Measurements from ENCODE around the gene SIPA1. TPM values are rescaled to one million over a fixed set of nuclear protein-coding genes. Genes with fewer than 3 reads are reported as not detected.

Gene SIPA1
- total RNA-seq, 1 experiment from 2014 or later: 86.9 TPM

- no peak for DNase-seq (ENCODE audit: low read depth, low spot score)
- ChIA-PET POLR2A (interaction anchor here (0.6 kb wide), 2 partner anchors 18 to 106 kb away, joined by 5 read pairs; no protein-coding TSS in a partner anchor), CTCF (interaction anchor here (0.6 kb wide), 1 partner anchor 1226 kb away, joined by 3 read pairs; no protein-coding TSS in a partner anchor)
- H3K27ac ChIP-seq (ENCODE audit: low read length): peak overlapping the region; percentile 92; the same call in 1 of the 2 replicates
- peaks cover 33% of the 10 kb centered on the region for H3K4me1 ChIP-seq (ENCODE audit: control insufficient read depth, insufficient read depth, low read length)
- intact Hi-C loops (cut with micrococcal nuclease; ENCODE audit: unreplicated experiment): no loop called here
- H3K36me3 ChIP-seq (ENCODE audit: control insufficient read depth, insufficient read depth, low read length): peaks cover 4% of the 10 kb centered on the region; the same call in 1 of the 2 replicates
- TF ChIP-seq CTCF (IDR thresholded peaks at IDR 0.05): no peak
- H3K27me3 ChIP-seq (ENCODE audit: control insufficient read depth, insufficient read depth, low read length): no peaks in the 10 kb centered on the region
- H3K9me3 ChIP-seq (ENCODE audit: control insufficient read depth, insufficient read depth, low read depth, low read length): no peaks in the 10 kb centered on the region
- H3K4me3 ChIP-seq (ENCODE audit: low read depth in 2 of 2, low read length in 2 of 2): peak overlapping the region; percentile 60 to 95
- ATAC-seq: no peak
- in situ Hi-C loops (cut with HindIII; ENCODE audit: low pct_unique_long_range_greater_than_20kb, low sequenced_read_pairs): no loop called here
- no TSS peak for BruUV-seq (replicated peaks)
Measured at GRCh38 chr11:65611028-65611757, 26.7 kb upstream of the SIPA1 start.

- Histone ChIP-seq H3K4me1 (ENCODE audit: control insufficient read depth, insufficient read depth, low read length) (peaks cover 38% of the 10 kb centered on the region), H3K27me3 (ENCODE audit: control insufficient read depth, insufficient read depth, low read length) (no peaks in the 10 kb centered on the region), H3K27ac (ENCODE audit: low read length) (peak overlapping the region; percentile 92), H3K36me3 (ENCODE audit: control insufficient read depth, insufficient read depth, low read length) (no peaks in the 10 kb centered on the region; the same call in 1 of the 2 replicates), H3K4me3 (ENCODE audit: low read depth in 2 of 2, low read length in 2 of 2) (peak overlapping the region; percentile 60 to 95), H3K9me3 (ENCODE audit: control insufficient read depth, insufficient read depth, low read depth, low read length) (no peaks in the 10 kb centered on the region)
- TF ChIP-seq SIN3A (IDR thresholded peaks at IDR 0.05; ENCODE audit: borderline replicate concordance, insufficient read depth, low read depth, low read length) (no peak), REST (IDR thresholded peaks at IDR 0.05; ENCODE audit: insufficient read depth in 1 of 2, low read depth in 2 of 2, low read length in 1 of 2) (no peak), POLR2AphosphoS5 (IDR thresholded peaks at IDR 0.05; ENCODE audit: low read depth, low read length) (no peak)
- ChIA-PET CTCF (no interaction called here), POLR2A (interaction anchor here (0.6 kb wide), 1 partner anchor 106 kb away, joined by 5 read pairs; no protein-coding TSS in a partner anchor)
- intact Hi-C loops (cut with micrococcal nuclease; ENCODE audit: unreplicated experiment): no loop called here
- DNase-seq (ENCODE audit: low read depth, low spot score): no peak
- ATAC-seq: no peak
- no TSS peak for BruUV-seq (replicated peaks)
- in situ Hi-C loops (cut with HindIII; ENCODE audit: low pct_unique_long_range_greater_than_20kb, low sequenced_read_pairs): no loop called here
Measured at GRCh38 chr11:65611758-65612603, 25.9 kb upstream of the SIPA1 start.

All from Panc1 (cell line).